Measurements from ENCODE around the gene CCL20. TPM values are rescaled to one million over a fixed set of nuclear protein-coding genes. Genes with fewer than 3 reads are reported as not detected.

The CCL20 gene
- total RNA-seq, 1 donor from 2014 or later = 3.7 TPM

- TF ChIP-seq, protein P1, sequence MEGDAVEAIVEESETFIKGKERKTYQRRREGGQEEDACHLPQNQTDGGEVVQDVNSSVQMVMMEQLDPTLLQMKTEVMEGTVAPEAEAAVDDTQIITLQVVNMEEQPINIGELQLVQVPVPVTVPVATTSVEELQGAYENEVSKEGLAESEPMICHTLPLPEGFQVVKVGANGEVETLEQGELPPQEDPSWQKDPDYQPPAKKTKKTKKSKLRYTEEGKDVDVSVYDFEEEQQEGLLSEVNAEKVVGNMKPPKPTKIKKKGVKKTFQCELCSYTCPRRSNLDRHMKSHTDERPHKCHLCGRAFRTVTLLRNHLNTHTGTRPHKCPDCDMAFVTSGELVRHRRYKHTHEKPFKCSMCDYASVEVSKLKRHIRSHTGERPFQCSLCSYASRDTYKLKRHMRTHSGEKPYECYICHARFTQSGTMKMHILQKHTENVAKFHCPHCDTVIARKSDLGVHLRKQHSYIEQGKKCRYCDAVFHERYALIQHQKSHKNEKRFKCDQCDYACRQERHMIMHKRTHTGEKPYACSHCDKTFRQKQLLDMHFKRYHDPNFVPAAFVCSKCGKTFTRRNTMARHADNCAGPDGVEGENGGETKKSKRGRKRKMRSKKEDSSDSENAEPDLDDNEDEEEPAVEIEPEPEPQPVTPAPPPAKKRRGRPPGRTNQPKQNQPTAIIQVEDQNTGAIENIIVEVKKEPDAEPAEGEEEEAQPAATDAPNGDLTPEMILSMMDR (IDR thresholded peaks at IDR 0.05; ENCODE audit: insufficient read depth, low read length, severe bottlenecking) = no peak
- peak overlapping the region; percentile 38 for H3K4me3 ChIP-seq (ENCODE audit: low read depth, low read length)
- DNase-seq (ENCODE audit: low read depth) = no peak
- H3K27me3 ChIP-seq (ENCODE audit: control insufficient read depth, insufficient read depth, low read length) = no peaks in the 10 kb centered on the region
- no peak for FAIRE-seq
- no peaks in the 10 kb centered on the region for H3K36me3 ChIP-seq (ENCODE audit: control insufficient read depth, insufficient read depth, low read length)
Observed at GRCh38 chr2:227817336-227817735, 3.7 kb downstream of the CCL20 start.

DNA sequence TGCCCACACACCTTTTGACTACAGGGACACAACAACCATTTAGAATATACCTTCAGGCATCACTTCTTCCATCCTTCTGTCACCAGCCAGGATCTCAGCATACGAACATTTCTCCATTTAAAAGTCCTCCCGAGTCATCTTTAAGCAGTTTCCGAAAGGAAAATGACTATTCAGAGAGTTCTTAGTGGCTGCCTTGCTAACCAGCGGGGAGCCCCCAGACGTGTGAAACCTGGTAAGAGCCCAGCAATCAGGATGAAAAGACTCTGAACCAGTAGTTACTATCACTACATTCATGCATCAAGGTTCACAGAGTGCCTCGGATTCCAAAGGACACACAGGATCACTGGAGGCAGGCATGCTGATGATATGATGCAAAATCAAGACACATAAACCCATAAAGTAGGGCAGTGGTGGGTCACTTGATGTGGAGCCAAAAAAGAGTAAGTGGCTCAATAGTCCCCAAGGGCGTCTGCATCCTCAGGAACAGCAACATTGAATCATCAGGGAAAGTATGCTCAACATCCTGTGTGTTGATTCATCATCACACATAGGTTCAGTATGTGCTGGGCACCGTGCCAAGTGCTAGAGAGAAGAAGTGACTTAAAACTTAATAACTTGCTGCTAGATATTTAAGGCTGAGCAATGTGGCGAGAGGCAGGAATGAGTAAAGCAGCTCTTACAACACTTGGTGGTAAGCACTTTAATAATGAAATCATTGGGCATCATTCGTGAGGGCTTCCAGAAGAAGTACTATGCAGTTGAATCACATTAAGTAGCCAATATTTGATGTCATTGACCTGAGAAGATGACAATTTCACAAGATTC, 4.4 kb downstream of the CCL20 start:
- FAIRE-seq (peak; percentile 98), DNase-seq (ENCODE audit: low read depth) (peak; percentile 100)
- Histone ChIP-seq H3K36me3 (ENCODE audit: control insufficient read depth, insufficient read depth, low read length) (no peaks in the 10 kb centered on the region), H3K4me3 (ENCODE audit: low read depth, low read length) (peak overlapping the region; percentile 38), H3K27me3 (ENCODE audit: control insufficient read depth, insufficient read depth, low read length) (no peaks in the 10 kb centered on the region)
- TF ChIP-seq, protein P1 (IDR thresholded peaks at IDR 0.05; ENCODE audit: insufficient read depth, low read length, severe bottlenecking) = no peak

DNA sequence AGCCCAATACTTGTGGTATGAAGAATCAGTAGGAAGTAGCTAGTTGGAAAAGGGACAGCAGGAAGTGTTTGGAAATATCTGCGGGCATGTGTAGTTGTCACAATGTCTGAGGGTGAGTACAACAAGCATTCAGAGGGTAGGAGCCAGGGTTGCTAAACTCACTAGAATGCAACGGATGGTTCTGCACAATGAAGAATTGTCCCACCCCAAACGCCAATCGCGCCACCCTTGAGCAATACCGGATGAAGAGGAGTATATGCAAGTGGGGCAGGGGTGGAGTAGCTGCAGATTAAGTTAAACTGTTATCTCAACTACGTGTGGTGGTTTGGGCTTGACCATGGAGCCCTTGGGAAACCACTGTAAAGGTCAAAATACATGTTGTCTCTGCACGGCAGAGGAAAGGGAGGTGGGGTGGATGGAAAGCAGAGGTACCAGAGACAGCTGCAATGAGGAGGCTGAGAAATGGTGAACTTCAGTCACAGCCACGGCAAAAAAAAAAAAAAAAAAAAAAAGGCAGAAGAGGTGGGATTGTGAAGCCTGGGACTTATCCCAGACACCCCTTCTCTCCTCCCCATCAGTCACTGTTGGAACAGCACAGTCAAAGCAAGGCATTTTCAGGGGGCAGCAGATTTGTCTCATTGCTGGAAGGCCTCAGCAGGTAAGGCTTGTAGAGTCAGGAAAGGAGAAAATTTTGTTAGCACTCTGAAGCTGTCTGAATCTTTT, 5.2 kb downstream of the CCL20 start:
- no peak for FAIRE-seq
- no peak overlapping the region for H3K4me3 ChIP-seq (ENCODE audit: low read depth, low read length)
- DNase-seq (ENCODE audit: low read depth) = no peak
- TF ChIP-seq, protein P1 (IDR thresholded peaks at IDR 0.05; ENCODE audit: insufficient read depth, low read length, severe bottlenecking) = no peak
- no peaks in the 10 kb centered on the region for H3K36me3 ChIP-seq (ENCODE audit: control insufficient read depth, insufficient read depth, low read length)
- H3K27me3 ChIP-seq (ENCODE audit: control insufficient read depth, insufficient read depth, low read length) = no peaks in the 10 kb centered on the region

GRCh38 chr2:227819398-227819697, 5.7 kb downstream of the CCL20 start:
- H3K27me3 ChIP-seq (ENCODE audit: control insufficient read depth, insufficient read depth, low read length) = no peaks in the 10 kb centered on the region
- no peak for FAIRE-seq
- TF ChIP-seq, protein P1 (IDR thresholded peaks at IDR 0.05; ENCODE audit: insufficient read depth, low read length, severe bottlenecking) = no peak
- no peak for DNase-seq (ENCODE audit: low read depth)
- H3K4me3 ChIP-seq (ENCODE audit: low read depth, low read length) = no peak overlapping the region
- H3K36me3 ChIP-seq (ENCODE audit: control insufficient read depth, insufficient read depth, low read length) = no peaks in the 10 kb centered on the region

DNA sequence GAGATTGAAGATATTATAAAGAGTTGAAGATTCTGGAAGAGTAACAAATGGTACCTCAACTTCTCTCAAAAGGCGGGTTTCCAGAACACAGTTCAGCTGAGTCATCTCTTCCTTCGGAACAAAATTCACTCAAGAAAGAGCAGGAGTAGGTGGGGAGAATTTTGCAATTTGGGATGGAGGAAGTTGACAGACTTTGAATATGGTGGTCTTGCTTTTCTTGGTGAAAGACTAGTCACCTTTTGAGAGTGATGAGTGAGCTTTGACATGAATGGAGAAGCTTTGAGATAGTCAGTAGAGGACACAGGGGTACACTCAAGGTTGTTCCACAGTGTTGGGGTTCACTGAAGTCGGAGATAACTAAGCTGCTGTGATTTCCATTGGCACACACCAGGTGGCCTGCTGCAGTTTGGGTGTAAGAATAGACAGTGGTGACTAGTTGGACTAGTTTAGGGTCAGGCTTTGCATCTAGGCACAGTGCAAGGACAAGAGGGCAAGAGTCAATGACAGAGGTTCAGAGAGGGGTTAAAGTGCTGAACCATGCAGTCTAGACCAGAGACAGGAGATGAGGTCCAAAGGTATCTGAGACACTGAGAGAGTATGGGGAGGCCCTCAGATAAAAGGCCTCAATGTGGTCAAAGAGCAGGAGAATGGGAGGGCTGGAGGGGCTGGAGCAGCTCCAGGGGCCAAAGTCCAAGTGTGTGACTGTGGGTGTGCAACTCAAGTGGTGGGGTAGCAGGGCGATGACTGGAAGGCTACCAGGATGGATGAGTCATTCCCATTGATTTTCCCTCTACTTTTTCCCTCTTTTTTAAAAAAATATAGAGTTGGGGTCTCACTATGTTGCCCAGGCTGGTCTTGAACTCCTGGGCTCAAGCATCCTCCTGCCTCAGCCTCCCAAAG, 7.7 kb downstream of the CCL20 start:
- Histone ChIP-seq H3K36me3 (ENCODE audit: control insufficient read depth, insufficient read depth, low read length) (no peaks in the 10 kb centered on the region), H3K4me3 (ENCODE audit: low read depth, low read length) (no peak overlapping the region), H3K27me3 (ENCODE audit: control insufficient read depth, insufficient read depth, low read length) (no peaks in the 10 kb centered on the region)
- DNase-seq (ENCODE audit: low read depth) (no peak), FAIRE-seq (no peak)
- TF ChIP-seq, protein P1 (IDR thresholded peaks at IDR 0.05; ENCODE audit: insufficient read depth, low read length, severe bottlenecking) = no peak

Measured in bronchial epithelial cell (primary cell).